Measurements from ENCODE around the gene SLC22A1. TPM values are rescaled to one million over a fixed set of nuclear protein-coding genes. Genes with fewer than 3 reads are reported as not detected.
A peak's percentile ranks its signal among the peaks of the same experiment; 100 is the strongest.

SLC22A1 gene
- total RNA-seq, 1 experiment from 2014 or later, result 0.49 TPM

GRCh38 chr6:160178271-160178670, 56.7 kb downstream of the SLC22A1 start:
- Histone ChIP-seq H3K27ac (no peak overlapping the region), H3K9me3 (replicated peaks) (no peaks in the 10 kb centered on the region), H3K4me3 (no peak overlapping the region), H3K4me1 (no peaks in the 10 kb centered on the region), H3K27me3 (peaks cover 9% of the 10 kb centered on the region), H3K36me3 (no peaks in the 10 kb centered on the region)
- DNase-seq, result no peak

DNA sequence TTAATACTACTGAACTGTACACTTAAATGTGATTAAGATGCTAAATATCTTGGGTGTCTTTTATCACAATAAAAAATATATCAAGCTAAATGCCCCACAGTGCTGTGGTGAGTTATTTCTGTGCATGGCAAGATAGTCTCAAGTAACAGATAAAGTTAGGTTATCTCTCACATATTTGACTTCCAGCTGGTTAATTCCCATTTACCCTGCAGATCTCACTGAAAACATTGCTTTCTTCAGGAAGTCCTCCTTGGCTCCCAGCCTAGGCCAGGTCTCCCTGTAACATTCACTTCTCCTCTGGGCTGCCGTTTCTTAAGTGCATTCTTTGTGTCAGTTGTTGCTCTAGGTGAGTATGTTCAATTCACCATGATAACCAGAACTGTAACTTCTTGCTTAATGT, 59.1 kb downstream of the SLC22A1 start:
- Histone ChIP-seq H3K27me3 (no peaks in the 10 kb centered on the region), H3K9me3 (replicated peaks) (no peaks in the 10 kb centered on the region), H3K4me3 (no peak overlapping the region), H3K27ac (no peak overlapping the region), H3K36me3 (no peaks in the 10 kb centered on the region), H3K4me1 (no peaks in the 10 kb centered on the region)
- no peak for DNase-seq

GRCh38 chr6:160188773-160189172, 67.2 kb downstream of the SLC22A1 start:
- Histone ChIP-seq H3K27ac (no peak overlapping the region), H3K9me3 (replicated peaks) (no peaks in the 10 kb centered on the region), H3K36me3 (no peaks in the 10 kb centered on the region), H3K4me3 (no peak overlapping the region), H3K4me1 (no peaks in the 10 kb centered on the region), H3K27me3 (no peaks in the 10 kb centered on the region)
- no peak for DNase-seq

DNA sequence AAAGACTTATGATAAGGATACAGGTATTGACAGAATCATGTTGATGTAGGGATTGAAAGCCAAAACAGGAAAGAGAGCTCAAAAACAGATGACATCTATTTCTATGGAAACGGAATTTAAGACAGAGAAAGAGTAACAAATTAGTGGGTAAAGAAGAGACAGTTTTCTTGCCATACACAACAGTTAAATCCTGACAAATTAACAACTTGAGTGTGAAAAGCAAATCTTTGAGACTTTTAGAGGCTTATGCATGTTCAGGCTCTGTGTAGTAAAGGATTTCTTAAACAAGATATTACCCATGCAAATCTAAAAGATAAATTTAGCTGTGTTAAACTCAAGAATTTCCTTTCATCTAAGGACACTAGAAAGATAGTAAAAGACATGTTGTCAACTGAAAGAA, 68.5 kb downstream of the SLC22A1 start:
- no peak overlapping the region for H3K27ac ChIP-seq
- no peak overlapping the region for H3K4me3 ChIP-seq
- no peaks in the 10 kb centered on the region; the same call in 1 of the 2 replicates for H3K9me3 ChIP-seq (replicated peaks)
- no peak for DNase-seq
- no peaks in the 10 kb centered on the region for H3K27me3 ChIP-seq
- H3K4me1 ChIP-seq, result no peaks in the 10 kb centered on the region
- H3K36me3 ChIP-seq, result no peaks in the 10 kb centered on the region

- Histone ChIP-seq H3K27me3 (no peaks in the 10 kb centered on the region), H3K9me3 (replicated peaks) (no peaks in the 10 kb centered on the region; the same call in 1 of the 2 replicates), H3K4me1 (no peaks in the 10 kb centered on the region), H3K4me3 (no peak overlapping the region), H3K27ac (no peak overlapping the region), H3K36me3 (no peaks in the 10 kb centered on the region)
- peak in 1 of 2 experiments; percentile 23 for DNase-seq
Observed at GRCh38 chr6:160190973-160191372, 69.4 kb downstream of the SLC22A1 start.

- Histone ChIP-seq H3K36me3 (no peaks in the 10 kb centered on the region), H3K4me1 (no peaks in the 10 kb centered on the region), H3K27ac (no peak overlapping the region), H3K27me3 (no peaks in the 10 kb centered on the region), H3K9me3 (replicated peaks) (no peaks in the 10 kb centered on the region; the same call in 1 of the 2 replicates), H3K4me3 (no peak overlapping the region)
- no peak for DNase-seq
Observed at GRCh38 chr6:160192840-160193239, 71.2 kb downstream of the SLC22A1 start.

- Histone ChIP-seq H3K27me3 (peaks cover under 1% of the 10 kb centered on the region; the same call in 1 of the 2 replicates), H3K36me3 (no peaks in the 10 kb centered on the region), H3K27ac (no peak overlapping the region), H3K4me1 (no peaks in the 10 kb centered on the region), H3K9me3 (replicated peaks) (no peaks in the 10 kb centered on the region; the same call in 1 of the 2 replicates), H3K4me3 (no peak overlapping the region)
- DNase-seq, result no peak
Observed at GRCh38 chr6:160194808-160195207, 73.2 kb downstream of the SLC22A1 start.

DNA sequence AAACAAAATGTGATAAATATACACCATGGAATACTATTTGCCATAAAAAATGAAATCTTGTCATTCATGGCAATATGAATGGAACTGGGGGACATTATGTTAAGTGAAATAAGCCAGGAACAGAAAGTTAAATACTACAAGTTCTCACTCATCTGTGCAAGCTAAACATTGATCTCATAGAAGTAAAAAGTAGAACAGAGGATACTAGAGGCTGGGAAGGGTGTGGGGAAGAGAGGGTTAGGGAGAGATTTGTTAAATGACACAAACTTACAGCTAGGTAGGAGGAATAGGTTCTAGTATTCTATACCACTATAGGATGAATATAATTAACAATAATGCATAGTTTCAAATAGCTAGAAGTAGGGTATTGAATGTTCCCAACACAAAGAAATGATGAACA, 76.0 kb downstream of the SLC22A1 start:
- H3K27me3 ChIP-seq, result peaks cover 9% of the 10 kb centered on the region; the same call in 1 of the 2 replicates
- no peak overlapping the region for H3K27ac ChIP-seq
- no peaks in the 10 kb centered on the region for H3K4me1 ChIP-seq
- DNase-seq, result no peak
- H3K36me3 ChIP-seq, result no peaks in the 10 kb centered on the region
- no peak overlapping the region for H3K4me3 ChIP-seq
- H3K9me3 ChIP-seq (replicated peaks), result no peaks in the 10 kb centered on the region; the same call in 1 of the 2 replicates

DNA sequence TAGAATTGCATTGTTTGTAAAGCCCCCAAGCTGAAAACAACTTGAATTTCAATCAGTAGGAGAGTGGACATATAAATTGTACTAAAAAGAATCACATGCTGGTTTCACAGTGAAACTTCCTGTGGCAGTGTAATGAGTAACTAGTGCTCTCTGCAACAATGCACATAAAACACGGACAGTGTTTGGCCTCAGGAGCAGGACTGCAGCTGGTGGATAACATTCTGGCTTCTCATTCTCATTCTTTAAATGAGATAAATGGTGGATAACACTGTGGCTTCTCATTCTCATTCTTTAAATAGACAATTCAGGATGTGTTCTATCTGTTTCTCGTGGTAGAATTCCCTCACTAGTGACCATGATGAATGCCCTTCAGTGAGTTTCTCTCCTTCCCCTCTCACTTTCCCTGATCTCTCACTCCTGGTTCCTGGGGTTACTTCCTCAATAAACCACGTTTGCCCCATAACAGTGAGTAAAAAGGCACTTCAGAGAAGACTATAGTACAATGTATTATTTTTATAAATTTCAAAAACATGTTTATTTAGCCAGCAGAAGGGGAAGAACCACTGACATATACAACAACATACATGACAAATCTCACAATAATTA, 77.1 kb downstream of the SLC22A1 start:
- Histone ChIP-seq H3K9me3 (replicated peaks) (no peaks in the 10 kb centered on the region; the same call in 1 of the 2 replicates), H3K36me3 (no peaks in the 10 kb centered on the region), H3K27ac (no peak overlapping the region), H3K4me1 (no peaks in the 10 kb centered on the region), H3K27me3 (peaks cover 9% of the 10 kb centered on the region; the same call in 1 of the 2 replicates), H3K4me3 (no peak overlapping the region)
- no peak for DNase-seq

- Histone ChIP-seq H3K36me3 (no peaks in the 10 kb centered on the region), H3K9me3 (replicated peaks) (no peaks in the 10 kb centered on the region), H3K27me3 (peaks cover 9% of the 10 kb centered on the region; the same call in 1 of the 2 replicates), H3K4me1 (no peaks in the 10 kb centered on the region), H3K27ac (no peak overlapping the region), H3K4me3 (no peak overlapping the region)
- DNase-seq, result peak in 1 of 2 experiments; percentile 25
Observed at GRCh38 chr6:160201061-160201460, 79.4 kb downstream of the SLC22A1 start.

- no peak for DNase-seq
- H3K4me3 ChIP-seq, result no peak overlapping the region
Observed at GRCh38 chr6:160202411-160202810, 80.8 kb downstream of the SLC22A1 start.

GRCh38 chr6:160203076-160203475, 81.5 kb downstream of the SLC22A1 start:
- Histone ChIP-seq H3K9me3 (replicated peaks) (0 out of 2 replicates have a peak, but pooled peaks cover 2% of the 10 kb centered on the region), H3K4me3 (no peak overlapping the region), H3K36me3 (no peaks in the 10 kb centered on the region), H3K27me3 (peaks cover 9% of the 10 kb centered on the region; the same call in 1 of the 2 replicates), H3K4me1 (no peaks in the 10 kb centered on the region), H3K27ac (no peak overlapping the region)
- no peak for DNase-seq

More at GRCh38 chr6:160202411-160202810, 80.8 kb downstream of the SLC22A1 start:
- Histone ChIP-seq H3K4me1 (no peaks in the 10 kb centered on the region), H3K9me3 (replicated peaks) (no peaks in the 10 kb centered on the region), H3K27ac (no peak overlapping the region), H3K36me3 (no peaks in the 10 kb centered on the region), H3K27me3 (peaks cover 9% of the 10 kb centered on the region; the same call in 1 of the 2 replicates)

DNA sequence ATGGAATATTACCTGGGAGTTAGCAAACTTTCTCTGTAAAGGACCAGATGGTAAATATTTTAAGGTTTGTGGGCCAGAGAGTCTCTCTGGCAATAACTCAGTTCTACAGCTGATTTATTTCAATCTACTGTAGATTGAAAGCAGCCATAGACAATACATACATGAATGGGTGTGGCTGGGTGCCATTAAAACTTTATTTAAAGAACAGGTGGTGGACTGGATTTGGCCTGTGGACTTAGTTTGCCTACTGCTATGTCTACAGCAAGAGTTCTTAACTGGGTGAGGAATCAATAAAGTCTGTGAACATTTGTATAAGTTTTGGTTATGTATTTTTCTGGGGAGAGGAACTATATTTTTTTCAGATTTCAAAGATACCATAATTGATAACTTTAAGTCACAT, 81.9 kb downstream of the SLC22A1 start:
- H3K36me3 ChIP-seq, result no peaks in the 10 kb centered on the region
- H3K4me1 ChIP-seq, result no peaks in the 10 kb centered on the region
- H3K27ac ChIP-seq, result no peak overlapping the region
- H3K9me3 ChIP-seq (replicated peaks), result 0 out of 2 replicates have a peak, but pooled peaks cover 2% of the 10 kb centered on the region
- DNase-seq, result no peak
- no peak overlapping the region for H3K4me3 ChIP-seq
- H3K27me3 ChIP-seq, result peaks cover 9% of the 10 kb centered on the region; the same call in 1 of the 2 replicates

GRCh38 chr6:160203953-160204352, 82.3 kb downstream of the SLC22A1 start:
- no peaks in the 10 kb centered on the region for H3K4me1 ChIP-seq

DNA sequence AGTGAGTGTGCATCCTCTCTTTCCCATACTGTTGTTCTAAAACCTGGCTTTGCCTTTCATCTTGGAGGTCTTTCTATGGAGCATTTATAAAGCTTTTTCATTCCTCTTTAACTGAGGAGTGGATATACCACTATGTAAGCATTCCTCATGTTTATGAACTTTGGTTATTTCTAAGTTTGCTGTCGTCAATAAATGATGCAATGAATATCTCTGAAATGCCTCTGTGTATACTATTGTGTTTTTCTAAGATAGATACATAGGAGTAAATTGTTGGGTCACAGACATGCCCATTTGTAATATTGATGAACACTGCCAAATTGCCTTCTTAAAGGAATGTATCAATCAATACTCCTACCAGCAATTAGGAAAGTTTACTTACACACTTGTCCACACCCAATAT, 83.1 kb downstream of the SLC22A1 start:
- DNase-seq, result no peak
- H3K27me3 ChIP-seq, result peaks cover 9% of the 10 kb centered on the region; the same call in 1 of the 2 replicates
- no peaks in the 10 kb centered on the region for H3K4me1 ChIP-seq
- no peaks in the 10 kb centered on the region for H3K36me3 ChIP-seq
- no peak overlapping the region for H3K27ac ChIP-seq
- 0 out of 2 replicates have a peak, but pooled peaks cover 2% of the 10 kb centered on the region for H3K9me3 ChIP-seq (replicated peaks)
- H3K4me3 ChIP-seq, result no peak overlapping the region

More at GRCh38 chr6:160203953-160204352, 82.3 kb downstream of the SLC22A1 start:
- Histone ChIP-seq H3K36me3 (no peaks in the 10 kb centered on the region), H3K4me3 (no peak overlapping the region), H3K9me3 (replicated peaks) (0 out of 2 replicates have a peak, but pooled peaks cover 2% of the 10 kb centered on the region), H3K27me3 (peaks cover 9% of the 10 kb centered on the region; the same call in 1 of the 2 replicates), H3K27ac (no peak overlapping the region)
- DNase-seq, result no peak
